ENCODE data around the gene PCDHGA3.
"Not testable (repeated sequence)": the region's sequence is repeated elsewhere in the genome, so short reads cannot be mapped to it uniquely, and the experiment has no call there.

Gene PCDHGA3
- total RNA-seq = 0.07 to 0.24 reads per million in 2 donors

DNA sequence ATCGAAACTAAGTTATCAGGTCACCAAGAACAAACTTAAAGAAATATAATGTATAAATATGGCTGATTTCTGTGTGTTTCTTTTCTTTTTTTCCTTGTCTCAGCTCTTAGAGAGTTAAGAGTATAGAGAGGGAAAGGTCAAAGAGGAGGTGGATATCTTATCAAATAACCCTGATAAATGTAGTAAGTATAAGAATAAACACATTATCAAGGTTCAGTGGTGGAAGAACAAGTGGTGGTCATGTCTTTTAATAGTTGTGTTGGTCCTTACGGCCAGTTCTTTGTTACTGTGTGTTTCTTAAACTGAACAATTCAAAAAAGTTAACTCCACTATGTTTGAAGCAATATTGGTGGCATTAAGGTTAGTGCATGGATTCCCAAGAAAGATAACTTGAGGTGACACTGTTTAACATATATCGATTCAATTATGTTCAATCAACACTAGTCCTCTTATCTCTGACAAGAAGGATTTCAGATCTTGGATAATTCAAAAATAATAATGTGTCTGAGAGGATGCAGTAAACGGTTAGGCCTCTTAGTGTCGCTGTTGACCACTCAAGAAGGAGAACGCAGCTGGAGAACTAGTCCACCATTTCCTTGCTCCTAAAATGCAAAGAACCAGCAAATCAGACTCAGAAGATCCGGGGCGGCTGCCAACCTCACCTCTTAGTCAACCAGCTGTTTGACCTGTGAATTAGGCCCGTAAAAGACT, at the start of gene PCDHGA3:
Gene PCDHGA3 (plus strand): TSS at position 588 of the 711 bp plus-strand sequence. CDS start 205 bp downstream, outside the sequence.
- DNase-seq = no peak

DNA sequence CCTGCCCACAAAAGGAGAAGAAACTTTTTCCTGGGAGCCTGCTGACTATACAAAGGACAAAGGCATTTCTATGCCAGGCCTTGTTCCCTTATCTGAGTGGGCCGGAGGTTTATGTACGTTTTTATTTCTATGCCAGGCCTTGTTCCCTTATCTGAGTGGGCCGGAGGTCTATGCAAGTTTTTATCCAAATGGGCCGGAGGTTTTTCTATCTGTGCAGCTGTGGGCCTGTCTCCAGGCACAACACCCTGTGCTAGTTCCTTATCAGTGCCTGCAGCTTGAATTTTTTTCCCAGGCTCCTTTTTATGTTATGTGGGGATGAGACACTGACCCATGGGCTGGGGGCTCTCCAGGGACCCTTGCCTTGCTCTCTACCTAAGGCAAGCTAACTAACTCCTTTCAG, 45.3 kb upstream of the PCDHGA3 start:
- no peak for DNase-seq

DNA sequence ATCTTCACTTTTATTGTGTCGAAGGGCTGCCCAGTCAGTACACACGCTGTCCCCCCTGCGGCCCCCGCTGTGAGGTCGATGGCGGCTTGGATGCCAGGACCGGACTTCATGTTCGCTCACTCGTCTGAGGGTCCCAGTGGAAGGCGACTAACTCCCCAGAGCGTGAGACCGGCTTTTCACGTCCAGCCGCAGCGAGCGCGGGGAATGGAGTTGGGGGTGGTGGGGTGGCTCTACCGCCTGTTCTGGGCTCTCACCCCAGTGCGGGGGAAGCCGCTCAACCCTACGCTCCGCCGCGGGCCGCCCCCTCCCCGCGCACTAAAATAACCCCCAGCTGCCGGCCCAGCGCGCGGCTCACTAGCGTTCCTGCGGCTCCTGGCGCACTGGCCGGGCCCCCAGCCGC, 39.9 kb upstream of the PCDHGA3 start, which contains the start of gene SLC25A2:
Gene SLC25A2 (minus strand): TSS at position 294 of the 400 bp plus-strand sequence. CDS start 184 bp downstream, at position 110.
- no peak for DNase-seq

DNA sequence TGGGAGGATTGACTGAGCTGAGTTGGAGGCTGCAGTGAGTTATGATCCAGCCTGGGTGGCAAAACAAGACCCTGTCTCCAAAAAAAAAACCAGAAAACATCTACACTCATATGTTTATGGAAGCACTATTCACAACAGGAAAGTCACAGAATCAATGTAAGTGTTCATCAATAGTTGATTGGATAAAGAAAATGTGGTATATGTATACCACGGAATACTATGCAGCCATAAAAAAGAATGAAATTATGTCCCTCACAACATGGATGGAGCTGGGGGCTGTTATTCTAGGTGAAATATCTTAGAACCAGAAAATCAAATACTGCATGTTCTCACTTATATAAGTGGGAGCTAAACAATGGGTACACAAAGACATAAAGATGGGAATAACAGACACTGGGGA, 37.0 kb upstream of the PCDHGA3 start:
- DNase-seq = no peak

DNA sequence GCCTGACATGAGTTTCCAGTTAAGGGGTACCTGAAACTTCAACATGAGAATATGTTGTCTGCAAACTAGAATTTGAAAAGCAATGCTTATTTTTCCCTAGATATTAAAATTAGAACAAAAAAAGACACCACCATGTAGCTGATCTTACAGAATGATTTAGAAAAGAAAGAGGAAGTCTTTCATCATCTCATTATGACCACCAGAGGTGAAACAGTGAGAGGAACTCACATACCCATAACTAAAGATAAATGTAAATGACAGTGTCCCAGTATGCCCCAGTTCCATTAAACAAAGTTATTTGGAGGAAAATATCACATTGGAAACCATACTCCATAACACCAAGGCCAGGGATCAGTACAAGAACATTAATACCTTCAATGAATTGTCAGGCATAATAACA, 29.9 kb upstream of the PCDHGA3 start:
- no peak for DNase-seq

DNA sequence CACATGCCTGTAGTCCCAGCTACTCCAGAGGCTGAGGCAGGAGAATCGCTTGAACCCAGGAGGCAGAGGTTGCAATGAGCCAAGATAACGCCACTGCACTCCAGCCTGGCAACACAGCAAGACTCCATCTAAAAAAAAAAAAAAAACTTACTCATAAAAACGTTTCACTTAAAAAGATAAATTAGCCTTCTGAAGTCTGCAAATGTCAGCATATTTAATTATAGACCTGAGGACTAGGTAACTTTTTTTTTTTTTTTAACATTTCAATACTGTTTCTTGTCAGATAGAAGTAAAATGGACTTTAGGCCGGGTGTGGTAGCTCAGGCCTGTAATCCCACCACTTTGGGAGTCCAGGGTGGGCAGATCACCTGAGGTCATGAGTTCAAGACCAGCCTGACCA, 26.7 kb upstream of the PCDHGA3 start:
- not testable (repeated sequence) for DNase-seq

DNA sequence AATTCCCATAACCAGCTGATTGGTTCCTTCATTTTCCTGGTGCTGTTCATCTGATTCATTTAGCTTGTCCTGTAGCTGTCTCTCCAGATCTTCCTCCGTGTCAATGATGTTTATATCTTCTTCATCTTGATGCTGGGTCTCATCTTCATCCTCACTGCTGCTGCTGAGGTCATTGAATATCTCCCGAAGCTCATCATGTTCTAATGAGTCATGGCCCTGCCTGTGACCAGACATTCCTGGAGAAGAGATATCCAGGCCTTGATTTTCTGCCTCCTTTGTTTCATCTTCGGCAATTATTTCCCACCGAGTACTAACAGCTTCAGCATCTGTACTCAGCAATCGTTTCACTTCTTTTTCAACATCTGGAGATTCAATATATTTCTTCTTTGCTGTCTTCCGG, 24.4 kb upstream of the PCDHGA3 start:
- DNase-seq = no peak

DNA sequence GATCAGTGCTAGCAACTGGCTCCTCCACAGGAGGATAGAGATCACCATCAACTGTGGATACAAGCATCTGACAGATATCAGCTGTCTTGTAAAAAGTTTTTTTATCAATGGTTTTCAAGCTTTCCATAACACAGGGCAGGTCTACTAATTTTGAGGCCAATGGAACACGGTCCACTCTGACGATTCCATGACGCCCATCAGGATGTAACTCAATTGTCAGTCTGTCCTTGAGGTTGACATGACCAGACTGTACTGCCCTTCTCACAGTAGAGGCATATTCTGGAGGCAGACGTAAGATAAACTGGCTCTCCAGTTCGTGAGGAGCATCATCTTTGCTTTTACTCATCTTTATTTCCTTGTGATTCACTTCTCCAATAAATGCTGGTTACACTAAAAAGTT, 23.9 kb upstream of the PCDHGA3 start:
- DNase-seq = no peak

DNA sequence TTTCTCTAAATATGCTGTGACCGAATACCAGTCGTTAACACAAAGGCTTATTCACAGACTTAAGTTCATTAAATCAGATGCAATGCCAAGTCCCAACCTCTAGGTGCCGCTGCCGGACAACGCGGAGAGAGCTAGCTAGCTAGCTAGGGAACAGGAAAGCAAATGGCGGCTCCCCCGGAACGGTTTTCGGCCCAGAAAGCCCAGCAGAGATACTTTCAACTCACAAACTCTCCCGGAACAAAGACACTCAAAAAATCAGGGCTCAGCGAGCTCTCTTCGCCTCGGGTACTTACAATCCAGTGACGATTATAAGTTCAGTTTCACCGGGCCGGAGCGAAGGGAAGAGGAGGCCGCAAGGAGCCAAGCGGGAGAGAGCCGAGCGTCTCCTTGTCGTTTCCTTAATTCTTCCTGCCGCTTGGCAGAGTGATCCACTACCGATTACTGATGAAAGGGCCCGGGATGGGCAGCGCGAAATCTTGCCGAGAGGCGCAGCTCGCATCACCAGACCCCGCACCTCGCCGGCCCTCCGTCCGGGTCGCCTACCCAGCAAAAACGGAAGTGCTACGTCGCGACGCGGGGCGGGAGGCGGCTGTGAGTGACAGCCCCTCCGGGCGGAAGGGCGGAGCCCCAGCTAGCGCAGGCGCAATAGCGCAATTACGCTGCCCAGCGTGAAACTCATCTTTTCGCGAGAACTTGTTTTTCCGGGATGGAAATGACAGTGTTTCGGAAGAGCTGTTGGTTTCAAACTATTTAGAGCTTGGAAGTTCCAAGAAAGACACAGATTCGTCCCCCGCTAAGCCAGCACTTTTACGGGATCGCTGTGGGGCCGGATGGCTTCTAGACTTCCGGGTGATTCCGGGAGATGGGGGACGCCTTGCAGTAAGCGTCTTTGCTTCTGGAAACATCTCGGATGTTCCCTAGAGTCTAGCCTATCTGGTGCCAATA, 23.1 kb upstream of the PCDHGA3 start, which contains the start of gene TAF7:
Gene TAF7 (minus strand): TSS at position 560 of the 945 bp plus-strand sequence. CDS start 740 bp downstream, outside the sequence.
- peak; percentile 87 for DNase-seq

DNA sequence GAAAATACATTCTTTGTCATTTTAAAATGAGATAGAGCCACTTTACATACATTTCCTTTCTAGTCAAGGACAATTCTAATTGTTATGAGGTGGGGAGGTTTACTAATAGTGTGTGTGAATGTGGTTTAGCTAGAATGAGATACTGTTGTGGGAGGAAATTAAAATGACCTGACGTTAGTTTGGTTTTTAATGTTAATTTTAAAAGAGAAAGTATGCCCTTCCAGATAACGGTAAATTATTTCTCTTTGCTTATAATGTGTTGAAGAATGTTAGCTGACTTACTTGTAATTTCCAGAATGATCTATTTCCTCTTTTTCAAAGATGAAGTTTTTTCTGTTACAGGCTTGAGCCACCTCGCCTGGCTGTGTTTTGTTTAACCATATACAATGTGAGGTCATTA, 21.4 kb upstream of the PCDHGA3 start:
- no peak for DNase-seq

DNA sequence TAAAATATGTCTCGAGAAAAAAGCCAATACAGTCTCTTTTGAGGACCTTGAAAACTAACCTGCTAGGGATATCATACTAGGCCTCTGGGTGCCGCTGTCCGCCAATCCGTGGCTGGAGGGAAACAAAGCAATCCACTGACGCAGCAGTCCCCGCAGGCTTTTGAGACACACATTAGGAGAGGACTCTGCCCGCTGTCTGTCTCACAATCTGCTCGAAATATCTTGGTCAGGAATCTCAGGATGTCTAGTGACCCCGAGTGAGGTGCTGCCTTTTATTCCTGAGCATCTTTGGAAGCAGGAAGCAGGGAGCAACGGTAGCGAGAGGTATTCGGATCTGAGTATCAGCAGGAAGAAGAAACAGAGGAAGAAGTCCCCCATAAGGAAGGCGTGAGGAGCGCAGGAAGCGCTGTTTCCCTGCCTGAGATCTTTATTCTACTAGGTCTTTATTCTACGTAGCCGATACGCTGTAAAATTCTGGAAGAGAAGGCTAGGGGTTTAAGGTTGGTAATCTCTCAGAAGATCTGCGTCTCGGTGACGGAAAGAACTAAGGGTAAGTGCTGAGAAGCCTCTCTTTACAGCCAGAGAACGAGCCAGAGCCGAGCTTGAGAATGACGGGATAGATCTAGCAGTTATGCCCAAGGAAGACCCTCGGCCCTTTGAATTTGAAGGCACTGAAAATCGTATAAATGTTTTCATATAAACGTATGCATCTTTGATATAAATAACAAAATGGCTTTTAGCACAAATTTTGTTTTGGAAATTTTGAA, 17.4 kb upstream of the PCDHGA3 start:
- DNase-seq = peak; percentile 53

DNA sequence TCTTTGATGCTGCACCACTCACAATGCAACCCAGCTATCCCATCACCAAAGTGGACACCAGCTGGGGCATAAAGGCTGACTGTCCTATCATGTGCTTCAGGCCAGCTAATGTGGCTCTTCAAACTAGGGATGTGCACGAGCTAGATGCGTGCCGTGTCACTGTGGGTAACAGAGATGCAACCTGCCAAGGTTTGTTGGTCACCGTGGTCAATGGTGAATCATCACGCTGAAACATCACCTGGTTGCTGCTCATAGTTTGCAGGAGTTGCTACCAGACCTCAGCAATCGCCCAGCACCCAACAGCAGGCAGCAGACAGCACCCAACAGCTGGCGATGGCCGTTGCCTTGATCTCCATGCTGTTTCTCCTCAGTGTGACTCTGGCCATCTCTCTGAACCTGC, 15.4 kb upstream of the PCDHGA3 start:
- no peak for DNase-seq

DNA sequence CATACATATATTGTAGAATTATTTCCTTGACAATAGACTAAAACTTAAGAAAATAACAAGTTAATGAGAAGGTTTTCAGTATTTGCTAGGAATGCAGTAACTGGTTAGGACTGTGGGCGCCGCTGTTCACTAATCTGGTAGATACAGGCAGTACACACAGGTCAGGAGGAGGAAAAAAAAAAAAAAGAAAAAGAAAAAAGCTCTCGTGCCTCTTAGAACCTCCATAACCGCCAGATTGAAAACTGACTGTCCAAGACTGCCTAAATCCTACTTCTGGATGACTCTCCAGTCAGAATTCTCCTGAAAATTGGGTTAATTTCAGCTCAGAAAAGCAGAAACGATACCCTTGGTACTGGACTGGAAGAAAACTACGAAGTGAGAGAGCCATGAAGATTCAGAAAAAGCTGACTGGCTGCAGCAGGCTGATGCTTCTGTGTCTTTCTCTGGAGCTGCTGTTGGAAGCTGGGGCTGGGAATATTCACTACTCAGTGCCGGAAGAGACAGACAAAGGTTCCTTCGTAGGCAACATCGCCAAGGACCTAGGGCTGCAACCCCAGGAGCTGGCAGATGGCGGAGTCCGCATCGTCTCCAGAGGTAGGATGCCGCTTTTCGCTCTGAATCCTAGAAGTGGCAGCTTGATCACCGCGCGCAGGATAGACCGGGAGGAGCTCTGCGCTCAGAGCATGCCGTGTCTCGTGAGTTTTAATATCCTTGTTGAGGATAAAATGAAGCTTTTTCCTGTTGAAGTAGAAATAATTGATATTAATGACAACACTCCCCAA, 13.1 kb upstream of the PCDHGA3 start, which contains the start of gene PCDHGA1:
Gene PCDHGA1 (plus strand): TSS at position 216 of the 782 bp plus-strand sequence.
- DNase-seq = no peak

DNA sequence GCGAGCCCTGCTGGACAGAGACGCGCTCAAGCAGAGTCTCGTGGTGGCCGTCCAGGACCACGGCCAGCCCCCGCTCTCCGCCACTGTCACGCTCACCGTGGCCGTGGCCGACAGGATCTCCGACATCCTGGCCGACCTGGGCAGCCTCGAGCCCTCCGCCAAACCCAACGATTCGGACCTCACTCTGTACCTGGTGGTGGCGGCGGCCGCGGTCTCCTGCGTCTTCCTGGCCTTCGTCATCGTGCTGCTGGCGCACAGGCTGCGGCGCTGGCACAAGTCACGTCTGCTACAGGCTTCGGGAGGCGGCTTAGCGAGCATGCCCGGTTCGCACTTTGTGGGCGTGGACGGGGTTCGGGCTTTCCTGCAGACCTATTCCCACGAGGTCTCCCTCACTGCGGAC, 11.1 kb upstream of the PCDHGA3 start:
- not testable (repeated sequence) for DNase-seq

DNA sequence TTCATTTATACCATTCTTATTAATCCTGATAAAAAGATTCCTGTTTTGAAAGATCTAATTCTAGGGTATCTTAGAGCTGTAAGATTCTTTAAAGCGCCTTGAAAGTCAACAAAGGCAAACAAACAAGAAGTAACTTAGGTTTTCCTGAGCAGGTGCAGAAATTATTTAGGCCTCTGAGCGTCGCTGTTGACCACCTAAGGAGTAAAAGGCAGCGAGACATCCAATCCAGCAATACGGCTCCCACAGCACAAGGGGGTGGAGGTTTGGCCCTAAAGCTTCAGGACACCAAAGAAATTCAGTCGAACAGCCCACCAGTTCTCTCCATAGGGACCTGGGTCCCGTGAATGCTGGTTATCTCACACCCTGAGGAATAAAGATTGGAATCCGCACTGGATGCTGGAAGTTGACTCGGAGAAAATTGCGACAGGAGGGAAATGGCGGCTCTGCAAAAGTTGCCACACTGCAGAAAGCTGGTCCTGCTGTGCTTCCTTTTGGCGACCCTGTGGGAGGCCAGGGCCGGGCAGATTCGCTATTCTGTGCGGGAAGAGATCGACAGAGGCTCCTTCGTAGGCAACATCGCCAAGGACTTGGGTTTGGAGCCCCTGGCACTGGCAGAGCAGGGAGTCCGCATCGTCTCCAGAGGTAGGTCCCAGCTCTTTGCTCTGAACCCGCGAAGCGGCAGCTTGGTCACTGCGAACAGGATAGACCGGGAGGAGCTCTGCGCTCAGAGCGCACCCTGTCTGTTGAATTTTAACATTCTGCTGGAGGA, 4.9 kb upstream of the PCDHGA3 start, which contains the start of gene PCDHGA2:
Gene PCDHGA2 (plus strand): TSS at position 223 of the 769 bp plus-strand sequence.
- DNase-seq = no peak

DNA sequence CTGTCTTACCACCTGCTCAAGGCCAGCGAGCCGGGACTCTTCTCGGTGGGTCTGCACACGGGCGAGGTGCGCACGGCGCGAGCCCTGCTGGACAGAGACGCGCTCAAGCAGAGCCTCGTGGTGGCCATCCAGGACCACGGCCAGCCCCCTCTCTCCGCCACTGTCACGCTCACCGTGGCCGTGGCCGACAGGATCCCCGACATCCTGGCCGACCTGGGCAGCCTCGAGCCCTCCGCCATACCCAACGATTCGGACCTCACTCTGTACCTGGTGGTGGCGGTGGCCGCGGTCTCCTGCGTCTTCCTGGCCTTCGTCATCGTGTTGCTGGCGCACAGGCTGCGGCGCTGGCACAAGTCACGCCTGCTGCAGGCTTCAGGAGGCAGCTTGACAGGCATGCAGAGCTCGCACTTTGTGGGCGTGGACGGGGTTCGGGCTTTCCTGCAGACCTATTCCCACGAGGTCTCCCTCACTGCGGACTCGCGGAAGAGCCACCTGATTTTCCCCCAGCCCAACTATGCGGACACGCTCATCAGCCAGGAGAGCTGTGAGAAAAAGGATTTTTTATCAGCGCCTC, 2.8 kb upstream of the PCDHGA3 start:
- DNase-seq = not testable (repeated sequence)

DNA sequence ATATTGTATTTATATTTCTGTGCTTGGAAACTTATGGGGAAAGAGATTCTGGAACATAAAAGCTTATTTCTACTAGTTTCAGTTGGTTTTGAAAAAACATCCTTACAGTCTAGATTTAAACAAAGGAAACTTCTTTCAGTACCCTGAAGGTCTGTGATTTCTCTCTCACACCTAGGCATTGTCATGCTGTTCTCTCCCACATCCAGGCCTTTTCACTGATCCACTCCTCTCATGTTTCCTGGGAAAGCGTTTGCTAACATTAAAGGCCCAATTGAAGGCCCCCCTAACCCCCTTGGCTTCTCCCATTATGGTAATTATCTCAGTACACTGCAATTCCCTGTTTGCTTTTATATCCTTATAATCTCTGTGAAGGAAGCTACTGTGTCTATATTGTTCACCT, 856 bp upstream of the PCDHGA3 start:
- DNase-seq = no peak

DNA sequence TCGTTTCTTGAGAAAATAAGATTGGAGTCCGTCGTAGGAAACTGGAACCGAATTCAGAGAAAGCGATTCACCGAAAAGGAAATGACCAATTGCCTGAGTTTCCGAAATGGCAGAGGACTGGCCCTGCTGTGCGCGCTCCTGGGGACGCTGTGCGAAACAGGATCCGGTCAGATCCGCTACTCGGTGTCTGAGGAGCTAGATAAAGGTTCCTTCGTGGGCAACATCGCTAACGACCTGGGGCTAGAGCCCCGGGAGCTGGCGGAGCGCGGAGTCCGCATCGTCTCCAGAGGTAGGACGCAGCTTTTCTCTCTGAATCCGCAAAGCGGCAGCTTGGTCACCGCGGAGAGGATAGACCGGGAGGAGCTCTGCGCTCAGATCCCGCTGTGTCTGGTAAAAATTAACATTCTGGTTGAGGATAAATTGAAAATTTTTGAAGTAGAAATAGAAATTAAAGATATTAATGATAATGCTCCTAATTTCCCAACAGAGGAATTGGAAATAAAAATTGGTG, 379 bp downstream of the PCDHGA3 start:
- no peak for DNase-seq

DNA sequence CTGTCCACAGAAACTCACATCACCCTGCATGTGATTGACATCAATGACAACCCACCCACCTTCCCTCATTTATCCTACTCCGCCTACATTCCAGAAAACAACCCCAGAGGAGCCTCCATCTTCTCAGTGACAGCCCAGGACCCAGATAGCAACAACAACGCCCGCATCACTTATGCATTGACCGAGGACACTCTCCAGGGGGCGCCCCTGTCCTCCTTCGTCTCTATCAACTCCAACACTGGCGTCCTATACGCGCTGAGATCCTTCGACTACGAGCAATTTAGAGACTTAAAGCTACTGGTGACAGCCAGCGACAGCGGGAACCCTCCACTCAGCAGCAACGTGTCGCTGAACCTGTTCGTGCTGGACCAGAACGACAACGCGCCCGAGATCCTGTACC, 1.7 kb downstream of the PCDHGA3 start:
- DNase-seq = no peak

DNA sequence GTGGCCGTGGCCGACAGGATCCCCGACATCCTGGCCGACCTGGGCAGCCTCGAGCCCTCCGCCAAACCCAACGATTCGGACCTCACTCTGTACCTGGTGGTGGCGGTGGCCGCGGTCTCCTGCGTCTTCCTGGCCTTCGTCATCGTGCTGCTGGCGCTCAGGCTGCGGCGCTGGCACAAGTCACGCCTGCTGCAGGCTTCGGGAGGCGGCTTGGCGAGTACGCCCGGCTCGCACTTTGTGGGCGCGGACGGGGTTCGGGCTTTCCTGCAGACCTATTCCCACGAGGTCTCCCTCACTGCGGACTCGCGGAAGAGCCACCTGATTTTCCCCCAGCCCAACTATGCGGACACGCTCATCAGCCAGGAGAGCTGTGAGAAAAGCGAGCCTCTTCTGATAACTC, 2.4 kb downstream of the PCDHGA3 start:
- DNase-seq = not testable (repeated sequence)
